Prostate gland (tissue), 2 donors: ENCODE data around the gene CPZ.
"Not testable (repeated sequence)": the region's sequence is repeated elsewhere in the genome, so short reads cannot be mapped to it uniquely, and the experiment has no call there.

Source experiments
- POLR2A ChIP-seq: fragments of 450-650 bp; IDR thresholded peaks from one replicate; pipeline ENCODE4 v1.6.1; 2016; ENCODE audit warnings: antibody characterized with exemption, mild to moderate bottlenecking
- POLR2AphosphoS5 ChIP-seq: sonication (generic); formaldehyde crosslinking; IDR thresholded peaks from one replicate; pipeline ENCODE4 v1.6.1; 2017; ENCODE audit warnings: antibody characterized with exemption
- TF ChIP-seq, protein P1 (sequence below), 4 experiments: fragments of 200-600 bp in 2 of 4; fragments of 450-650 bp in 2 of 4; sonication (generic) in 2 of 4; IDR thresholded peaks; 1 replicate in 3 of 4; 2 replicates in 1 of 4; pipeline ENCODE4 v1.5.1; 2016 to 2019; ENCODE audit warnings: antibody characterized with exemption in 4 of 4, mild to moderate bottlenecking in 2 of 4, moderate library complexity in 2 of 4

DNA sequence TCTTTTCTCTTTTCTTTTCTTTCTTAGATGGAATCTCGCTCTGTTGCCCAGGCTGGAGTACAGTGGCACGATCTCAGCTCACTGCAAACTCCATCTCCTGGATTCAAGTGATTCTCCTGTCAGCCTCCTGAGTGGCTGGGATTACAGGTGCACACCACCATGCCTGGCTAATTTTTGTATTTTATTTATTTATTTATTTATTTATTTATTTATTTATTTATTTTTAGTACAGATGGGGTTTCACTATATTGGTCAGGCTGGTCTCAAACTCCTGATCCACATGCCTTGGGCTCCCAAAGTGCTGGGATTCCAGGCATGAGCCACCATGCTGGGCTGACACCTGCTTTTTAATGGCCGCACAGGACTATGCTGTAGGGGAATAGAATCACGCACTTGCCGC lies 16.0 kb upstream of the CPZ start:
- TF ChIP-seq, protein P1, sequence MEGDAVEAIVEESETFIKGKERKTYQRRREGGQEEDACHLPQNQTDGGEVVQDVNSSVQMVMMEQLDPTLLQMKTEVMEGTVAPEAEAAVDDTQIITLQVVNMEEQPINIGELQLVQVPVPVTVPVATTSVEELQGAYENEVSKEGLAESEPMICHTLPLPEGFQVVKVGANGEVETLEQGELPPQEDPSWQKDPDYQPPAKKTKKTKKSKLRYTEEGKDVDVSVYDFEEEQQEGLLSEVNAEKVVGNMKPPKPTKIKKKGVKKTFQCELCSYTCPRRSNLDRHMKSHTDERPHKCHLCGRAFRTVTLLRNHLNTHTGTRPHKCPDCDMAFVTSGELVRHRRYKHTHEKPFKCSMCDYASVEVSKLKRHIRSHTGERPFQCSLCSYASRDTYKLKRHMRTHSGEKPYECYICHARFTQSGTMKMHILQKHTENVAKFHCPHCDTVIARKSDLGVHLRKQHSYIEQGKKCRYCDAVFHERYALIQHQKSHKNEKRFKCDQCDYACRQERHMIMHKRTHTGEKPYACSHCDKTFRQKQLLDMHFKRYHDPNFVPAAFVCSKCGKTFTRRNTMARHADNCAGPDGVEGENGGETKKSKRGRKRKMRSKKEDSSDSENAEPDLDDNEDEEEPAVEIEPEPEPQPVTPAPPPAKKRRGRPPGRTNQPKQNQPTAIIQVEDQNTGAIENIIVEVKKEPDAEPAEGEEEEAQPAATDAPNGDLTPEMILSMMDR (IDR thresholded peaks at IDR 0.05) = not testable (repeated sequence)
- not testable (repeated sequence) for TF ChIP-seq POLR2A, POLR2AphosphoS5
